Left renal pelvis (tissue), 4 donors: ENCODE data around the gene FBRSL1. TPM values are rescaled to one million over a fixed set of nuclear protein-coding genes. Genes with fewer than 3 reads are reported as not detected.

Experiments
- DNase-seq, 4 donors: peaks; one replicate each; pipeline ENCODE4 v3.0.0-alpha.2; 2013; ENCODE audit warnings: low read depth in 4 of 4, low spot score in 3 of 4
- polyA plus RNA-seq, 4 donors: library from polyadenylated mRNA; unstranded; fragments of 120-200 nt; gene quantifications; one replicate each; pipeline ENCODE4 v1.2.1, GENCODE V29; 2013; ENCODE audit not compliant: insufficient read length in 4 of 4

FBRSL1 gene
- polyA plus RNA-seq, 4 donors = 34.5 to 93.9 (median 48.2) TPM

DNA sequence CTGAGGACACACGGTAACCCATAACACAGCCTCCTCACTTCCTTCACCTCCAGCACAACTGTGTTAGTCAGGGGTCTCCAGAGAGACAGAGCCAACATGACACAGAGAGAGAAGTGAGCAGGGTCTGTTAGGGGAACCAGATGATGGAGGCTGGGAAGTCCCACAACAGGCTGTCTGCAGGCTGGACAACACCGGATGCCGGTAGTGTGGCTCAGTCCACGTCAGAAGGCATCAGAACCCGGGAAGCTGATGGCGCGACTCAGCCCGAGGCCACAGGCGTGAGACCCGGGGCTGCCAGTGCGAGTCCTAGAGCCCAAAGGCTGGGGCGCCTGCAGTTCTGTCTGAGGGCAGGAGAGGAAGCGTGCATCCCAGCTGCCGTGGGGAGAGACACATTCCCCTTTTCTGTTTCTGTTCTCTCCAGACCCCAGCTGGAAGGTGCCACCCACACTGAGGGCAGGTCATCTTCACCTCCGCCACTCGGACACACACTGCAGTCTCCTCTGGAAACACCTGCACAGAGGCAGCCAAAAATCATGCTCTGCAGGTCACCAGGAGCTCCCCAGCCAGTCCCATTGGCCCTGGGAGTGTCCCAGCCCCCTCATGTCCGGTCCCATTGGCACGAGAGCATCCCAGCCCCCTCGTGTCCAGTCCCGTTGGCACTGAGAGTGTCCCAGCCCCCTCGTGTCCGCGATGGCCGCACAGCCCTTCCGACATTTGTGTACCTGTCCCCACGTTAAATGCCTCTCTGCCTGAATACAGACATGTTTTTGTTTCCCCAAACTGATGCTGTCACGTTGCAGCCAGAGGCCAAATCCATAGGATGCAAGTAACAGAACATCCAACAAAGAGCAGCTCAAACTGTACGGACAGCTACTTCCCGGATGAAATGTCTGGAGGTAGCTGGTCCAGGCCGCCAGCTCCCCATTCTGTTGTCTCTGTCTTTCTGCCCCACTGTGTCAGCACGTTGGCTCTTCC, 7.9 kb upstream of the FBRSL1 start:
- no peak for DNase-seq

DNA sequence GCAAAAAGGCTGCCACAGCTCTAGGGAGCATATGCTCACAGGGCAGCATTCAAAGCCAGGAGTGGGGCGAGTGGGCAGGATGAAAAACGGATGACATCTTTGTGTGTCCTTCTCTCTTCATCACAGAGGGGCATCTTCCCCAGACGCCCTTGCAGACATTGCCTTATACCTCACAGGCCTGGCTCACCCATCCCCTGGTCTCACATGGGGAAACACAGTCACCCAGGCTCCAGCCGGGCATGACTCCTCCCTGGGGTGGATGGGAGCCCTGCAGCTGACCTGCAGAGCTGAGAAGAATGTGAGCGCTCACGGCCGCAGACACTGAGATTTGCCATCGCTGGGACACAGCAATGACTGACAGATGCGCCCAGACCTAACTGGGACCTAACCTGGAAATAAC, 7.2 kb upstream of the FBRSL1 start:
- DNase-seq = no peak

- DNase-seq = no peak
Observed at GRCh38 chr12:132483208-132483607, 6.7 kb upstream of the FBRSL1 start.

GRCh38 chr12:132483612-132484011, 6.3 kb upstream of the FBRSL1 start:
- no peak for DNase-seq

DNA sequence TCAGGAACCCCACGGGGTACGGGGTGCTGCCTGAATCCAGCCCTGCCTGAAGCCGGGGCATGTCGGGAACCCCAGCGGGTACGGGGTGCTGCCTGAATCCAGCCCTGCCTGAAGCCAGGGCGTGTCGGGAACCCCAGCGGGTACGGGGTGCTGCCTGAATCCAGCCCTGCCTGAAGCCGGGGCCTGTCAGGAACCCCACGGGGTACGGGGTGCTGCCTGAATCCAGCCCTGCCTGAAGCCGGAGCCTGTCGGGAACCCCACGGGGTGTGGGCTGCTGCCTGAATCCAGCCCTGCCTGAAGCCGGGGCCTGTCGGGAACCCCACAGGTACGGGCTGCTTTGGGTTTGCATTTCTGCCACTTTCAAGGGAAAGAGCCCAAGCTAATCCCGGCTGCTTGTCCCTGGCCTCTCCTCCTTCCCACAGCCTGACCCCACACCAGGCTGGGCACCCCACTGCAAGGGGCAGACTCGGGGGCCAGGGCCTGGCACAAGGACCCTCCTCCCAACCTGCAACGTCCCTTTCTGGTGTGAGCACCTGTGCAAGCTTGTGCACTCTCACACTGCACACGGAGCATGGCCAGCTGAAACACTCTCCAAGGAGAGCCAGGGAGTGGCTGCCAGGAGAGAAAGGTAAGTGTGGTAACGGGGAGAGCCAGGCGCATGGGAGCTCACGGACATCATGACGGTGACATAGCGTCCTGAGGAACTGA, 5.6 kb upstream of the FBRSL1 start:
- no peak for DNase-seq

- DNase-seq = no peak
Observed at GRCh38 chr12:132484891-132485441, 5.0 kb upstream of the FBRSL1 start.

GRCh38 chr12:132485619-132486018, 4.3 kb upstream of the FBRSL1 start:
- no peak for DNase-seq

DNA sequence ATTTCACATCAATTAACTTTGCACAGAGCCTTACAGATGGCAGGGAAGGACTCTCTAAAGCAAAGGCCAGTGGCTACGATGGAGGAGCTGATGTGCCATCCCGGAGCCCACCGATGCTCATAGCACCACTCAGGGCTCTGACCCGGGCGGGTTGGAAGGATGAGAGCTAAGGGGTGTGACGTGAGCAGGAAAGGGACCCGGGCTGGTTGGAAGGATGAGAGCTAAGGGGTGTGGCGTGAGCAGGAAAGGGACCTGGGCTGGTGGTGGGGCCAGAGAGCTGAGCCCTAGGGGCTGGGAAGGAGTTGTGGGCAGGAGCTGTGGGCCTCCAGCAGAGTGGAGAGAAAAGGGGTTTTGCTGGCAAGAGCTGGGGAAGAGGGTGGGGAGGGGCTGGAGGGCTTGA, 3.8 kb upstream of the FBRSL1 start:
- DNase-seq = no peak

- no peak for DNase-seq
Observed at GRCh38 chr12:132486576-132486975, 3.4 kb upstream of the FBRSL1 start.

GRCh38 chr12:132487311-132487741, 2.6 kb upstream of the FBRSL1 start:
- no peak for DNase-seq

DNA sequence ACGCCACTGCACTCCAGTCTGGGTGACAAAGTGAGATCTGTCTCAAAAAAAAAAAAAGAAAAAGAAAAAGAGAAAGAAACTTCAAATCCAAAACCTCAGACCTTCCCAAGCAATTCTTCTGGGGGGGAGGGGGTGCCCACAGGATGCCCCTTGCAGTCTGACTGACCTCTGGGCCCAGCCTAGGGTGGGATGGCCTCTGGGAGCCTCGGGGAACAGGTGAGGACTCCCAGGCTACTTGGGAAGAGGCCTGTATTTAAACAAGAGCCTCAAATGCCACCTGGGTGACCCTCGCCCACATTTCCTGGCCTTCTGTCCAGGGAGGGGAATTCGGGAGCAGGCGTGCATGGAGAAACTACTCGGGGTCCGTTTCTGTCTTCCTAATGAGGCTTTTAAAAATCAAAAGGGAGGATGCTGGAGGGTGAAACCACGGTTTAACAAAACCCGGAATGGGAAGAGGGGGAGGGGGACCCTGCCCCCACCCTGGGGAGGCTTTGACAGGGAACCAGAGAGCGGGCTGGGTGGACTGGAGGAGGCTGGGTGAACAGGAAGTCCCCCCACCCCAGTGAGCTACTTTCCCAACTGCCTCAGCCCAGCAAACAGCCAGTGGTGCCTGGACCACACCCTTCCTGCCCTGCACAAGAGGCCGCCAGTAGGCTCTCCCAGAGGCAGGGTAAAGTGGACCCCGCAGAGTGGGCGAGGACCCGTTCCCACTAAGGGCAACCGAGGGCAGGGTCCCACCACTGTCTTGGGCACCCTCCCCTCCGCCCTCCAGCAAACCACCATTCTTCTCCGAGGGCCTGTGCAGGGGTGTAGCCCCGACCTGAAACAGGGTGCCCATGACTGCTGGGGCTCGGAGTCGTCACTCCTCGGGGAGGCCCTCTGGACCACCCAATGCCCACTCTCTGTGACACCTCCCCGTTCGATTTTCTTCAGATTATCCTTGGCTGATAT, 1.5 kb upstream of the FBRSL1 start:
- DNase-seq = no peak

GRCh38 chr12:132489078-132489601, 811 bp upstream of the FBRSL1 start:
- DNase-seq = no peak

DNA sequence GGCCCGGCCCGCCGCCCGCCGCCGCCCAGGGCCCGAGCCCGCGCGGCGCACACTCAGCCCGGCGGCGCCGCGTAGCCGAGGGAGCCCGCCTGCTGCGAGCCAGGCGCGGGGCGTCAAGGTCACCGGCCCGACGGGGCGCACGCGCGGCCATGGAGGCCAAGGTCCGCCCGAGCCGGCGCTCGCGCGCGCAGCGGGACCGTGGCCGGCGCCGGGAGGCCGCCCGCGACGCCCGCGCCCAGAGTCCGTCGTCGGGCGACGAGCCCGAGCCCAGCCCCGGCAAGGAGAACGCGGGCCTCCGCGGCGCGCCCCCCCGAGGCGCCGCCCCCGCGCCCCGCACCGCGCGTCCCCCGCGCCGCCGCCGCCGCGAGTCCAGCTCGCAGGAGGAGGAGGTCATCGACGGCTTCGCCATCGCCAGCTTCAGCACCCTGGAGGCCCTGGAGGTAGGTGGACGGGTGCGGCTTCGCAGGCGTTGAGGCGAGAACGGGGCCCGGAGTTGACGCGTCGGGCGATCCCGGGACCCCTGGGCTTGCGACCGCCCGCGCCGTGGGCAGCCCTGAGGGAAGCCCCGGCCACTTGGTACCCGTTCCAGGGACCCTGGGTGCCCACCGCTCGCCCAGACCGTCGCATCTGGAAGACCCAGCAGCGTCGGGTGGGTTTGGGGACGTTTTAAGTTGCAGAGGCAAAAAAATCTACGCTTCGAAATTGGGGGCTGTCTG, 629 bp downstream of the FBRSL1 start:
- DNase-seq = no peak

DNA sequence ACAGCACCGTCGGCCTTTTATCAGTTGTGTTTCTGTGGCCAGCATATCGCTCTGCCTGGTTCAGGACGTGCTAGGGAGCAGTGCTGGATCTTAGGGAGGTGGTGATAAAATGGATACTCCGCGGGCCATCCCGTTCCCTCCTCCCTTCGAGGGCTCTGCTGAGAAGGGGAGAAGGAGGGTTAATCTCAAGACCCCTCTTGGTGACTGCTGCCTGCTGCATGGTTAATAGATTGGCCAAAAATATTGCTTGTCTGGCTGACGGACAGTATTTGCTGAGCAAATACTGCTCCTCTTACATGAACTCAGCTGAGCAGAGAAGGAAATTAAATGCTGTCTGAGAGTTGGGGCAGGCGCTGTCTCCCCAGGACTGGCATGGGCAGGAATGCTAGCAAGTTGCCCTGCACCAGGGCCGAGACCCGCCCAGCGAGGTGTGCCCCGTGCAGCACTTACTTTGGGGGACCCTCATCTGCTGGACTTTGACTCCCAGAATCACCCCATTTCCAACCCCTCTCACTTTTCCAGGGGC, 1.2 kb downstream of the FBRSL1 start:
- no peak for DNase-seq

DNA sequence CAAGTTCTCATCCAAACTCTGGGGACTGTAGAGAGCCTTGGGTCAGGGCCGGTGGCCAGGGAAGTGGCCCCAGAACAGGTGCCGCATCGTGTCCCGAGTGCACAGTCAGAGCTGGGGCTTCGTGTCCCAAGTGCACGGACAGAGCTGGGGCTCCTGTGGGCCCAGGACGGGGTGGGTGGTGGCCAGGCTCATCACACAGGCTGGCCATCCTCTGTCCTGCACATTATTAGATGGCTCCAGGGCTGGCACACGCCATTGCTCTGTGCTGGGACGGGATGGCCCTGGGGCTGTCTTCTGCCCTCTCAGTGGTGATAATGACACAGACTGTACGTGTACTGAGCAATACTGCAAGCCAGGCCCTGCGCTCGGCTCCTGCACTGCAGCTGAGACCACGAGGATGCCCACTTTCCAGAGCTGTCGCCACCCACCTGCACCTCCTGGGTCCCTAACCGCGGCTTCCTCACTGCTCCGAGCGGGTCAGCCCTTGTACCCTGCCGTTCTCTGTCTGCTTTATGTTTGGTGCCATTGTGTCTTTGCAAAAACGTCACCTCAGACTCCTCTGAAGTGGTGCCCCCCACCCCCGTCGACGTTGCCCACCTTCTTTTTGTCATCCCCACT, 1.9 kb downstream of the FBRSL1 start:
- no peak for DNase-seq

DNA sequence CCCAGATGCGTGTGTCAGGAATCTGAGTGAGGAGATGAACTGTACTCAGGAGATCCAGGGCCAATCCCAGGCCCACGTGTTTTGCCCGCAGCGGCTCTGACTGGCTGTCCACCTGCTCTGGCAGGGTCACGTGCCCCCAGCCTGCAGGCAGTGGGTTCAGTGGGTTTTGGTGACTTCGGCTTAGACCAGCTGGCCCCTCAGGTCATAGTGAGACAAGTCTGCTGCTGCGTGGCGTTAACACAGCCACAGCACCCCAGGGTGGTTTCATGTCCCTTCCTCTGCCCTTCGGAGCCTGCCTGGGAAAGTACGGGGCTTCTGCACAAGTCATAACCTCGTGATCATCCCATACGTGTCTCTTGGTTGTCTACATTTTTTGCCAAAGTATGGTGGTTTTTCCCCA, 2.6 kb downstream of the FBRSL1 start:
- no peak for DNase-seq

DNA sequence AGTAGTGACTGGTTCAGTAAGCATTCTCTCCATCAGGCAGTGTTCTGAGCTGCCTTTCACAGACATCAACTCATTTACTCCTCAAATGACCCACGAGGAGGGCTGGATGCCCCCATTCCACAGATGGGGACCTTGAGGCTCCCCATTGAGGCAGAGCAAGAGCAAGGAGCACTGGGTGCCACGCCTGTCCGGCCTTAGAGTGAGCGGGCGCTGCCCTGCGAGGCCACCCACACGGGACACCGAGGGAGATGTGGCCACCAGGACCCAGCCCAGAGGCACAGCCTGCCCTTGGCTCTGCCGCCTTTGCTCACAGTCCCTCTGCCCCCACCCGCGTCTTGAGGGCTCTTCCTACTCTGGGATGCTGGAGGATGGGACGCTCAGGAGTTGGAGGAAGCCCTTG, 3.0 kb downstream of the FBRSL1 start:
- no peak for DNase-seq

GRCh38 chr12:132493482-132494178, 3.7 kb downstream of the FBRSL1 start:
- DNase-seq = no peak
